ENCODE results near the gene PID1.

The PID1 gene

GRCh38 chr2:229059331-229060033 lies 211.6 kb downstream of the PID1 start:
- no peak for DNase-seq

GRCh38 chr2:229057976-229058553 lies 213.0 kb downstream of the PID1 start:
- no peak for DNase-seq

GRCh38 chr2:229054311-229054710 lies 216.8 kb downstream of the PID1 start:
- DNase-seq: no peak

GRCh38 chr2:229051798-229052197 lies 219.3 kb downstream of the PID1 start:
- DNase-seq: no peak

GRCh38 chr2:229050133-229050532 lies 221.0 kb downstream of the PID1 start:
- no peak for DNase-seq

GRCh38 chr2:229048134-229048533 lies 223.0 kb downstream of the PID1 start:
- no peak for DNase-seq

GRCh38 chr2:229045671-229046070 lies 225.4 kb downstream of the PID1 start:
- DNase-seq: no peak

- no peak for DNase-seq
Measured at GRCh38 chr2:229044581-229044980, 226.5 kb downstream of the PID1 start.

GRCh38 chr2:229043681-229044080 lies 227.4 kb downstream of the PID1 start:
- DNase-seq: no peak

- no peak for DNase-seq
Measured at GRCh38 chr2:229042349-229042748, 228.7 kb downstream of the PID1 start.

- no peak for DNase-seq
Measured at GRCh38 chr2:229041691-229042090, 229.4 kb downstream of the PID1 start.

GRCh38 chr2:229037621-229038020 lies 233.5 kb downstream of the PID1 start:
- no peak for DNase-seq

GRCh38 chr2:229033816-229034215 lies 237.3 kb downstream of the PID1 start:
- no peak for DNase-seq

GRCh38 chr2:229032608-229033234 lies 238.4 kb downstream of the PID1 start:
- DNase-seq: no peak

GRCh38 chr2:229027353-229028105 lies 243.6 kb downstream of the PID1 start:
- no peak for DNase-seq

- DNase-seq: no peak
Measured at GRCh38 chr2:229025653-229026052, 245.4 kb downstream of the PID1 start.

- no peak for DNase-seq
Measured at GRCh38 chr2:229022652-229023051, 248.4 kb downstream of the PID1 start.

GRCh38 chr2:229022071-229022470 lies 249.0 kb downstream of the PID1 start:
- DNase-seq: no peak

GRCh38 chr2:229009816-229010215 lies 261.3 kb downstream of the PID1 start:
- no peak for DNase-seq

- no peak for DNase-seq
Measured at GRCh38 chr2:229003256-229003655, 267.8 kb downstream of the PID1 start.

- no peak for DNase-seq
Measured at GRCh38 chr2:229001196-229001595, 269.9 kb downstream of the PID1 start.

- DNase-seq: no peak
Measured at GRCh38 chr2:228999326-228999725, 271.8 kb downstream of the PID1 start.

GRCh38 chr2:228988786-228989185 lies 282.3 kb downstream of the PID1 start:
- DNase-seq: no peak
